ENCODE data around the gene RAPGEF4. TPM values are rescaled to one million over a fixed set of nuclear protein-coding genes. Genes with fewer than 3 reads are reported as not detected.

RAPGEF4 gene
- 0.91 and 0.92 TPM in 2 replicates for total RNA-seq

GRCh38 chr2:172735582-172736423 is at the start of gene RAPGEF4:
Gene RAPGEF4, plus strand, starts transcription at chr2:172735845. Its CDS starts 139 bp downstream, at chr2:172735984.
- intact Hi-C loops (cut with micrococcal nuclease), result no loop called here
- no peak within 1 kb of the TSS for H3K27ac Mint-ChIP-seq
- peak within 1 kb of the TSS; percentile 28 for H3K4me3 Mint-ChIP-seq (ENCODE audit: low read depth)
- H3K9me3 Mint-ChIP-seq, result no peaks in the 10 kb centered on the region
- H3K36me3 Mint-ChIP-seq (ENCODE audit: low read depth), result no peaks in the 10 kb centered on the region
- peaks cover 4% of the 10 kb centered on the region for H3K4me1 Mint-ChIP-seq (ENCODE audit: low read depth)
- H3K27me3 Mint-ChIP-seq (ENCODE audit: low read depth), result peaks cover 64% of the 10 kb centered on the region
- DNase-seq (ENCODE audit: low spot score), result no peak

GRCh38 chr2:172693037-172693436 is 42.6 kb upstream of the RAPGEF4 start:
- intact Hi-C loops (cut with micrococcal nuclease), result loop anchor here (5.0 to 10.0 kb wide), 2 partner anchors 138 to 801 kb away; partner anchors contain the start of genes PDK1 and SLC25A12
- no peak for DNase-seq (ENCODE audit: low spot score)
- no peak overlapping the region for H3K4me3 Mint-ChIP-seq (ENCODE audit: low read depth)
- H3K4me1 Mint-ChIP-seq (ENCODE audit: low read depth), result peaks cover 35% of the 10 kb centered on the region
- H3K36me3 Mint-ChIP-seq (ENCODE audit: low read depth), result peaks cover 5% of the 10 kb centered on the region
- peaks cover 8% of the 10 kb centered on the region for H3K27me3 Mint-ChIP-seq (ENCODE audit: low read depth)
- H3K27ac Mint-ChIP-seq, result peak overlapping the region; percentile 14
- H3K9me3 Mint-ChIP-seq, result peaks cover 10% of the 10 kb centered on the region

GRCh38 chr2:172693529-172694455 is 41.9 kb upstream of the RAPGEF4 start:
- H3K27me3 Mint-ChIP-seq (ENCODE audit: low read depth), result peaks cover 4% of the 10 kb centered on the region
- H3K9me3 Mint-ChIP-seq, result peaks cover 4% of the 10 kb centered on the region
- intact Hi-C loops (cut with micrococcal nuclease), result loop anchor here (5.0 to 10.0 kb wide), 2 partner anchors 139 to 801 kb away; partner anchors contain the start of genes PDK1 and SLC25A12
- H3K4me1 Mint-ChIP-seq (ENCODE audit: low read depth), result peaks cover 40% of the 10 kb centered on the region
- no peak overlapping the region for H3K4me3 Mint-ChIP-seq (ENCODE audit: low read depth)
- H3K27ac Mint-ChIP-seq, result no peak overlapping the region
- H3K36me3 Mint-ChIP-seq (ENCODE audit: low read depth), result peaks cover under 1% of the 10 kb centered on the region
- DNase-seq (ENCODE audit: low spot score), result no peak

GRCh38 chr2:172697296-172697695 is 38.3 kb upstream of the RAPGEF4 start:
- Mint-ChIP-seq H3K9me3 (no peaks in the 10 kb centered on the region), H3K4me3 (ENCODE audit: low read depth) (no peak overlapping the region), H3K27ac (no peak overlapping the region), H3K4me1 (ENCODE audit: low read depth) (peaks cover 34% of the 10 kb centered on the region), H3K36me3 (ENCODE audit: low read depth) (no peaks in the 10 kb centered on the region), H3K27me3 (ENCODE audit: low read depth) (peaks cover 4% of the 10 kb centered on the region)
- DNase-seq (ENCODE audit: low spot score), result no peak
- intact Hi-C loops (cut with micrococcal nuclease), result loop anchor here (5.0 to 10.0 kb wide), 2 partner anchors 110 to 142 kb away; partner anchors contain the start of gene PDK1

- Mint-ChIP-seq H3K36me3 (ENCODE audit: low read depth) (no peaks in the 10 kb centered on the region), H3K27ac (no peak overlapping the region), H3K27me3 (ENCODE audit: low read depth) (peaks cover 4% of the 10 kb centered on the region), H3K9me3 (no peaks in the 10 kb centered on the region), H3K4me1 (ENCODE audit: low read depth) (peaks cover 25% of the 10 kb centered on the region), H3K4me3 (ENCODE audit: low read depth) (no peak overlapping the region)
- intact Hi-C loops (cut with micrococcal nuclease), result loop anchor here (5.0 to 10.0 kb wide), 2 partner anchors 111 to 143 kb away; partner anchors contain the start of gene PDK1
- DNase-seq (ENCODE audit: low spot score), result no peak
Observed at GRCh38 chr2:172698041-172698863, 37.4 kb upstream of the RAPGEF4 start.

GRCh38 chr2:172701250-172701649 is 34.4 kb upstream of the RAPGEF4 start:
- DNase-seq (ENCODE audit: low spot score), result no peak
- Mint-ChIP-seq H3K27me3 (ENCODE audit: low read depth) (peaks cover 15% of the 10 kb centered on the region), H3K4me3 (ENCODE audit: low read depth) (no peak overlapping the region), H3K4me1 (ENCODE audit: low read depth) (peaks cover 18% of the 10 kb centered on the region), H3K9me3 (no peaks in the 10 kb centered on the region), H3K27ac (no peak overlapping the region), H3K36me3 (ENCODE audit: low read depth) (no peaks in the 10 kb centered on the region)
- intact Hi-C loops (cut with micrococcal nuclease), result no loop called here

GRCh38 chr2:172702451-172702850 is 33.2 kb upstream of the RAPGEF4 start:
- Mint-ChIP-seq H3K27me3 (ENCODE audit: low read depth) (peaks cover 19% of the 10 kb centered on the region), H3K4me3 (ENCODE audit: low read depth) (no peak overlapping the region), H3K4me1 (ENCODE audit: low read depth) (peaks cover 16% of the 10 kb centered on the region), H3K9me3 (no peaks in the 10 kb centered on the region), H3K36me3 (ENCODE audit: low read depth) (no peaks in the 10 kb centered on the region), H3K27ac (no peak overlapping the region)
- intact Hi-C loops (cut with micrococcal nuclease), result no loop called here
- DNase-seq (ENCODE audit: low spot score), result no peak

GRCh38 chr2:172704072-172704936 is 31.3 kb upstream of the RAPGEF4 start:
- Mint-ChIP-seq H3K9me3 (no peaks in the 10 kb centered on the region), H3K27ac (no peak overlapping the region), H3K4me3 (ENCODE audit: low read depth) (no peak overlapping the region), H3K27me3 (ENCODE audit: low read depth) (peaks cover 24% of the 10 kb centered on the region), H3K36me3 (ENCODE audit: low read depth) (no peaks in the 10 kb centered on the region), H3K4me1 (ENCODE audit: low read depth) (peaks cover 2% of the 10 kb centered on the region)
- no peak for DNase-seq (ENCODE audit: low spot score)
- intact Hi-C loops (cut with micrococcal nuclease), result no loop called here

GRCh38 chr2:172705352-172705751 is 30.3 kb upstream of the RAPGEF4 start:
- H3K27ac Mint-ChIP-seq, result no peak overlapping the region
- H3K9me3 Mint-ChIP-seq, result no peaks in the 10 kb centered on the region
- no peaks in the 10 kb centered on the region for H3K36me3 Mint-ChIP-seq (ENCODE audit: low read depth)
- DNase-seq (ENCODE audit: low spot score), result no peak
- intact Hi-C loops (cut with micrococcal nuclease), result no loop called here
- peaks cover 1% of the 10 kb centered on the region for H3K4me1 Mint-ChIP-seq (ENCODE audit: low read depth)
- peaks cover 24% of the 10 kb centered on the region for H3K27me3 Mint-ChIP-seq (ENCODE audit: low read depth)
- H3K4me3 Mint-ChIP-seq (ENCODE audit: low read depth), result no peak overlapping the region

GRCh38 chr2:172708247-172708646 is 27.4 kb upstream of the RAPGEF4 start:
- H3K4me1 Mint-ChIP-seq (ENCODE audit: low read depth), result peaks cover 1% of the 10 kb centered on the region

GRCh38 chr2:172709566-172710291 is 25.9 kb upstream of the RAPGEF4 start:
- no peak overlapping the region for H3K27ac Mint-ChIP-seq
- intact Hi-C loops (cut with micrococcal nuclease), result loop anchor here (2.0 to 5.0 kb wide), 3 partner anchors 117 to 537 kb away; no protein-coding TSS in a partner anchor

More at GRCh38 chr2:172708247-172708646, 27.4 kb upstream of the RAPGEF4 start:
- H3K4me3 Mint-ChIP-seq (ENCODE audit: low read depth), result no peak overlapping the region
- H3K36me3 Mint-ChIP-seq (ENCODE audit: low read depth), result no peaks in the 10 kb centered on the region
- H3K9me3 Mint-ChIP-seq, result no peaks in the 10 kb centered on the region
- peaks cover 24% of the 10 kb centered on the region for H3K27me3 Mint-ChIP-seq (ENCODE audit: low read depth)
- DNase-seq (ENCODE audit: low spot score), result no peak
- H3K27ac Mint-ChIP-seq, result no peak overlapping the region
- intact Hi-C loops (cut with micrococcal nuclease), result no loop called here

More at GRCh38 chr2:172709566-172710291, 25.9 kb upstream of the RAPGEF4 start:
- Mint-ChIP-seq H3K27me3 (ENCODE audit: low read depth) (peaks cover 24% of the 10 kb centered on the region), H3K4me1 (ENCODE audit: low read depth) (peaks cover 1% of the 10 kb centered on the region), H3K4me3 (ENCODE audit: low read depth) (no peak overlapping the region), H3K9me3 (no peaks in the 10 kb centered on the region), H3K36me3 (ENCODE audit: low read depth) (no peaks in the 10 kb centered on the region)
- no peak for DNase-seq (ENCODE audit: low spot score)
